Natural killer cell (primary cell): ENCODE measurements around the gene TLR9. TPM values are rescaled to one million over a fixed set of nuclear protein-coding genes. Genes with fewer than 3 reads are reported as not detected.

Source experiments
- ATAC-seq, 3 donors: fragments of 150-1000 bp in 2 of 3; fragments of 200-7000 bp in 1 of 3; cut with Tn5 transposase; 1 replicate in 1 of 3; 2 replicates in 2 of 3; pipeline ENCODE4 v1.10.0; 2021; ENCODE audit warnings: mild to moderate bottlenecking in 2 of 3, moderate library complexity in 2 of 3
- DNase-seq, 2 donors: peaks; one replicate each; pipeline versions ENCODE4 v3.0.0 to v3.0.0-alpha.2; 2013 to 2021; ENCODE audit warnings: mixed read lengths in 1 of 2
- H3K27ac ChIP-seq: one replicate; pipeline ENCODE4 v1.5.1; 2013; ENCODE audit warnings: mild to moderate bottlenecking, low read length
- H3K27me3 ChIP-seq: one replicate; pipeline ENCODE4 v1.6.1; 2013; ENCODE audit warnings: low read length; ENCODE audit not compliant: control insufficient read depth, insufficient read depth
- H3K36me3 ChIP-seq: one replicate; pipeline ENCODE4 v1.6.1; 2013; ENCODE audit warnings: low read length; ENCODE audit not compliant: control insufficient read depth, insufficient read depth
- H3K4me1 ChIP-seq: one replicate; pipeline ENCODE4 v1.6.1; 2013; ENCODE audit warnings: low read length; ENCODE audit not compliant: control insufficient read depth, insufficient read depth
- H3K4me3 ChIP-seq: one replicate; pipeline ENCODE4 v1.5.1; 2013; ENCODE audit warnings: low read length
- H3K9me3 ChIP-seq: one replicate; pipeline ENCODE4 v1.6.1; 2013; ENCODE audit warnings: low read length; ENCODE audit not compliant: control insufficient read depth, insufficient read depth
- H3K27ac Mint-ChIP-seq, 2 donors: one replicate each; pipeline ENCODE4 v1.8.0; 2022; ENCODE audit warnings: mild to moderate bottlenecking in 2 of 2, mixed read lengths in 2 of 2, moderate library complexity in 1 of 2
- H3K27me3 Mint-ChIP-seq, 2 donors: one replicate each; pipeline ENCODE4 v1.8.0; 2022; ENCODE audit warnings: low read depth in 2 of 2, mixed read lengths in 2 of 2
- H3K36me3 Mint-ChIP-seq: one replicate; pipeline ENCODE4 v1.8.0; 2022; ENCODE audit warnings: mixed read lengths
- H3K4me1 Mint-ChIP-seq, 2 donors: one replicate each; pipeline ENCODE4 v1.8.0; 2022; ENCODE audit warnings: mixed read lengths in 2 of 2
- H3K4me3 Mint-ChIP-seq: one replicate; pipeline ENCODE4 v1.8.0; 2022; ENCODE audit warnings: mild to moderate bottlenecking, moderate library complexity, mixed read lengths
- H3K9me3 Mint-ChIP-seq, 2 donors: one replicate each; pipeline ENCODE4 v1.8.0; 2022; ENCODE audit warnings: mixed read lengths in 2 of 2
- WGBS: methylation state at CpG from one replicate; pipeline ENCODE4 v1.1.7; 2013; ENCODE audit warnings: missing lambda C conversion rate; ENCODE audit not compliant: insufficient coverage; 5-methylcytosine and 5-hydroxymethylcytosine counted together
- intact Hi-C: fragments of 100-400 bp; cut with micrococcal nuclease; formaldehyde crosslinking; loops from one replicate; pipeline ENCODE4 v1.14.2; 2022
- total RNA-seq, 4 donors: library from RNA; stranded (reverse); fragments of 120-200 nt in 1 of 4; gene quantifications; one replicate each; pipeline versions ENCODE4 v1.2.3 to v1.2.4, GENCODE V29; 2013 to 2022
- TF ChIP-seq, protein P1 (sequence below): fragments of 200-600 bp; IDR thresholded peaks from one replicate; pipeline ENCODE4 v1.8.0; 2022; ENCODE audit warnings: antibody characterized with exemption

Gene TLR9
- total RNA-seq, 3 donors from 2014 or later (not counting 1 experiment from before 2014, with no cell fraction given): 0.20 to 0.21 TPM; not detected in 1

DNA sequence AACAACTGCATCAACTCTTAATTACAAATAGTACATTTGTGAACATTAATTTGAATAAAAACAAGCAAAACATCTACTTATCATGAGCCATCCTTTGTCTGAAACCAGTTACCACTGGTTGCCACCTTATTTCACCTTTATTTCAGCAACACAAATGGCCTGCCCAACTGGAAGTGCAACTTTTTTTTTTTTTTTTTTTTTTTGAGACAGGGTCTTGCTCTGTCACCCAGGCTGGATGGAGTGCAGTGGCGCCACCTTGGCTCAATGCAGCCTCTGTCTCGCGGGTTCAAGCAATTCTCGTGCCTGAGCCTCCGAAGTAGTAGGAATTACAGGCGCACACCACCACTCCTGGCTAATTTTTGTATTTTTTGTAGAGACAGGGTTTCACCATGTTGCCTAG is 39.9 kb upstream of the TLR9 start:
- Mint-ChIP-seq H3K4me3 (no peak overlapping the region), H3K27me3 (no peaks in the 10 kb centered on the region), H3K27ac (peak overlapping the region; percentile 27 to 43), H3K9me3 (no peaks in the 10 kb centered on the region), H3K36me3 (peaks cover 39% of the 10 kb centered on the region), H3K4me1 (peaks cover 44 to 51% of the 10 kb centered on the region in 2 donors)
- H3K27me3 ChIP-seq: no peaks in the 10 kb centered on the region
- H3K9me3 ChIP-seq: no peaks in the 10 kb centered on the region
- peaks cover 21% of the 10 kb centered on the region for H3K4me1 ChIP-seq
- no peak for ATAC-seq
- TF ChIP-seq, protein P1, sequence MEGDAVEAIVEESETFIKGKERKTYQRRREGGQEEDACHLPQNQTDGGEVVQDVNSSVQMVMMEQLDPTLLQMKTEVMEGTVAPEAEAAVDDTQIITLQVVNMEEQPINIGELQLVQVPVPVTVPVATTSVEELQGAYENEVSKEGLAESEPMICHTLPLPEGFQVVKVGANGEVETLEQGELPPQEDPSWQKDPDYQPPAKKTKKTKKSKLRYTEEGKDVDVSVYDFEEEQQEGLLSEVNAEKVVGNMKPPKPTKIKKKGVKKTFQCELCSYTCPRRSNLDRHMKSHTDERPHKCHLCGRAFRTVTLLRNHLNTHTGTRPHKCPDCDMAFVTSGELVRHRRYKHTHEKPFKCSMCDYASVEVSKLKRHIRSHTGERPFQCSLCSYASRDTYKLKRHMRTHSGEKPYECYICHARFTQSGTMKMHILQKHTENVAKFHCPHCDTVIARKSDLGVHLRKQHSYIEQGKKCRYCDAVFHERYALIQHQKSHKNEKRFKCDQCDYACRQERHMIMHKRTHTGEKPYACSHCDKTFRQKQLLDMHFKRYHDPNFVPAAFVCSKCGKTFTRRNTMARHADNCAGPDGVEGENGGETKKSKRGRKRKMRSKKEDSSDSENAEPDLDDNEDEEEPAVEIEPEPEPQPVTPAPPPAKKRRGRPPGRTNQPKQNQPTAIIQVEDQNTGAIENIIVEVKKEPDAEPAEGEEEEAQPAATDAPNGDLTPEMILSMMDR: no peak
- WGBS: 96% methylated on average over 6 of the region's 6 CpGs
- H3K36me3 ChIP-seq: peaks cover 90% of the 10 kb centered on the region
- no peak overlapping the region for H3K27ac ChIP-seq
- no peak overlapping the region for H3K4me3 ChIP-seq
- DNase-seq: peak in 1 of 2 donors; percentile 28
- intact Hi-C loops: no loop called here

DNA sequence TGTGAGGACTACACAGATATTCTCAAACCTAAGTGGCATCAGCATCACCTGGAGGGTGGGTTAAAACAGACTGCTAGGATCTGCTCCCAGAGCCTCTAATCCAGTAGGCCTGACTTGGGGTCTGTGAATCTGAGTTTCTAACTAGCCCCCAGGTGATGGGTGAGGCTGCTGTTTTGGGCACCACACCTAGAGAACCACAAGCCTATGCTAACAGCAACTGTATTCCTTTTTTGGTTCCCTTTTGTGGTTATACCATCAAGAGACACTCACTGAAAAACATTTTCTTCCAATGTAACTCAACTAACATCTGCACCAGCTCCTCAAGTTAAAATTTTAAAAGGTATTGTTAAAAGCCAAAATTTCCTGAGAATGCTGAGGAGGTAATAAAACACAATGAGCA is 37.0 kb upstream of the TLR9 start:
- Mint-ChIP-seq H3K9me3 (no peaks in the 10 kb centered on the region), H3K27ac (peak overlapping the region; percentile 43 to 67), H3K4me3 (no peak overlapping the region), H3K27me3 (no peaks in the 10 kb centered on the region), H3K36me3 (peaks cover 50% of the 10 kb centered on the region), H3K4me1 (peaks cover 33 to 41% of the 10 kb centered on the region in 2 donors)
- ATAC-seq (no peak), DNase-seq (peak in 1 of 2 donors; percentile 27)
- Histone ChIP-seq H3K36me3 (peaks cover 92% of the 10 kb centered on the region), H3K27me3 (no peaks in the 10 kb centered on the region), H3K9me3 (no peaks in the 10 kb centered on the region), H3K27ac (peak overlapping the region; percentile 44), H3K4me3 (no peak overlapping the region), H3K4me1 (peaks cover 6% of the 10 kb centered on the region)
- intact Hi-C loops: loop anchor here (2.0 kb wide), 1 partner anchor 14 kb away; no protein-coding TSS in a partner anchor
- TF ChIP-seq, protein P1: no peak

DNA sequence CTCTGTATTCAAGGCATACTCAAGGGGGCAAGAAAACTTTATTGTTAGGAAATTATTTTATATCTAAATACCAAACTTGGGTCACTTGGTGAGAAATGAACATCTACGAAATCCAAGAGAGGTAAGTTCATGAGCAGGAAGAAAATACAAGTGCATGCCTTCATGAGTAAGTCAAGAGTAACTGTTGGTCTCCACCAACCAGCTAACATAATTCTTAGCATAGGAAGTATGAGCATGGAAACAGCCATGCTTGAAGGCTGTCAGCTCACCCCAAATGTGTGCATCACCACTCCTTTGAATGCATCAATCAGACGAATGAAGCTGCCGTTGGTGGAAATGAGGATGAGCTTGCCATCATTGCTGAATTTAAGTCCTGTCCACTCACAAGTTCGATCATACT is 34.0 kb upstream of the TLR9 start:
- no peaks in the 10 kb centered on the region for H3K9me3 ChIP-seq
- intact Hi-C loops: no loop called here
- H3K4me1 ChIP-seq: peaks cover 28% of the 10 kb centered on the region
- H3K36me3 Mint-ChIP-seq: peaks cover 52% of the 10 kb centered on the region
- H3K27me3 ChIP-seq: no peaks in the 10 kb centered on the region
- H3K27me3 Mint-ChIP-seq: no peaks in the 10 kb centered on the region
- DNase-seq (no peak), ATAC-seq (no peak)
- no peaks in the 10 kb centered on the region for H3K9me3 Mint-ChIP-seq
- TF ChIP-seq, protein P1: no peak
- H3K4me3 Mint-ChIP-seq: no peak overlapping the region
- 86% methylated on average over 3 of the region's 4 CpGs for WGBS
- H3K27ac ChIP-seq: no peak overlapping the region
- H3K36me3 ChIP-seq: peaks cover 90% of the 10 kb centered on the region
- H3K4me3 ChIP-seq: no peak overlapping the region
- peaks cover 49 to 55% of the 10 kb centered on the region in 2 donors for H3K4me1 Mint-ChIP-seq
- H3K27ac Mint-ChIP-seq: peak overlapping the region in 1 of 2 donors; percentile 41

DNA sequence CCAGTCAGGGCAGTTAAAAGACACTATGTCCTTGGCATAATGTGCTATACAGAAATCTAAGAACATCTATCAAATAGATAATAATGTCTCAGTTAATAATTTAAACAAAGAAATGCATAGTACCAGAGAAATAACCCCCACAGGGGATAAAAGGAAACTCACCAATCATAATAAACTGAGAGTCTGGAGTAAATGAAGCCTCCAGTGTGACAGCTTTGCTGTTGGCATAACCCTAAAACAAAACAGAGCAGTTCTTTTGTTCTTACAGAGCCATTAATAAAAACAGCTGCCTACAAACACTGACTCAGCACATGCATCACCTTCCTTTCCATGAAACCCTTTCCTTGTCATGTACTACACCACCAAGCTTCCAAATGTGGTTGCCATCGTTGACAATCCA is 33.6 kb upstream of the TLR9 start:
- H3K9me3 ChIP-seq: no peaks in the 10 kb centered on the region
- H3K9me3 Mint-ChIP-seq: no peaks in the 10 kb centered on the region
- H3K27ac Mint-ChIP-seq: peak overlapping the region in 1 of 2 donors; percentile 41
- TF ChIP-seq, protein P1: no peak
- H3K27me3 ChIP-seq: no peaks in the 10 kb centered on the region
- no peaks in the 10 kb centered on the region for H3K27me3 Mint-ChIP-seq
- WGBS: no CpG with 5 or more reads among the region's 1 CpG
- no peak overlapping the region for H3K4me3 Mint-ChIP-seq
- DNase-seq: no peak
- intact Hi-C loops: no loop called here
- ATAC-seq: no peak
- H3K27ac ChIP-seq: no peak overlapping the region
- H3K36me3 ChIP-seq: peaks cover 86% of the 10 kb centered on the region
- H3K4me3 ChIP-seq: no peak overlapping the region
- H3K4me1 ChIP-seq: peaks cover 32% of the 10 kb centered on the region
- peaks cover 48 to 54% of the 10 kb centered on the region in 2 donors for H3K4me1 Mint-ChIP-seq
- peaks cover 48% of the 10 kb centered on the region for H3K36me3 Mint-ChIP-seq
